GM23338 (cell line): Measurements from ENCODE around the gene TMEM126B. TPM values are rescaled to one million over a fixed set of nuclear protein-coding genes. Genes with fewer than 3 reads are reported as not detected.
A peak's percentile ranks its signal among the peaks of the same experiment; 100 is the strongest.

Source experiments
- ATAC-seq: fragments of 200-7000 bp; cut with Tn5 transposase; 3 replicates; pipeline ENCODE4 v1.9.1; 2020
- DNase-seq: peaks from one replicate; pipeline ENCODE4 v3.0.0-alpha.2; 2015; ENCODE audit warnings: low spot score
- H2AFZ ChIP-seq: fragments of 200-600 bp; sonication (generic); 2 replicates; pipeline ENCODE4 v1.8.0; 2016; ENCODE audit warnings: antibody characterized with exemption, mild to moderate bottlenecking, moderate library complexity
- H3F3A ChIP-seq: fragments of 200-600 bp; sonication (generic); replicated peaks from 2 replicates; pipeline ENCODE4 v1.8.0; 2017; ENCODE audit warnings: antibody characterized with exemption, mixed run types, low read depth
- H3K27ac ChIP-seq: fragments of 200-600 bp; sonication (generic); 2 replicates; pipeline ENCODE4 v1.6.1; 2016; ENCODE audit warnings: low read depth
- H3K27me3 ChIP-seq: fragments of 200-600 bp; sonication (generic); 2 replicates; pipeline ENCODE4 v1.8.0; 2016; ENCODE audit warnings: mild to moderate bottlenecking, mixed run types, moderate library complexity; ENCODE audit not compliant: insufficient read depth
- H3K36me3 ChIP-seq: fragments of 200-600 bp; sonication (generic); 2 replicates; pipeline ENCODE4 v1.8.0; 2016; ENCODE audit warnings: mild to moderate bottlenecking; ENCODE audit not compliant: insufficient read depth
- H3K4me1 ChIP-seq: fragments of 200-600 bp; sonication (generic); 2 replicates; pipeline ENCODE4 v1.8.0; 2016; ENCODE audit warnings: mild to moderate bottlenecking, moderate library complexity; ENCODE audit not compliant: insufficient read depth
- H3K4me2 ChIP-seq: fragments of 200-600 bp; sonication (generic); 2 replicates; pipeline ENCODE4 v1.7.1; 2017; ENCODE audit warnings: mixed run types
- H3K4me3 ChIP-seq: fragments of 200-600 bp; sonication (generic); 2 replicates; pipeline ENCODE4 v1.6.1; 2016; ENCODE audit warnings: mixed run types
- H3K79me2 ChIP-seq: fragments of 200-600 bp; sonication (generic); replicated peaks from 2 replicates; pipeline ENCODE4 v1.8.0; 2017; ENCODE audit warnings: mild to moderate bottlenecking; ENCODE audit not compliant: insufficient read depth
- H3K9me2 ChIP-seq: fragments of 200-600 bp; sonication (generic); 2 replicates; pipeline ENCODE4 v1.8.0; 2017; ENCODE audit not compliant: insufficient read depth
- H4K20me1 ChIP-seq: fragments of 200-600 bp; sonication (generic); replicated peaks from 2 replicates; pipeline ENCODE4 v1.8.0; 2017; ENCODE audit warnings: mild to moderate bottlenecking; ENCODE audit not compliant: insufficient read depth
- H3K27ac Mint-ChIP-seq: 2 replicates; pipeline ENCODE4 v1.8.0; 2020; ENCODE audit warnings: inconsistent platforms, mild to moderate bottlenecking, moderate library complexity, mixed read lengths
- H3K27me3 Mint-ChIP-seq: 3 replicates; pipeline ENCODE4 v1.8.0; 2022; ENCODE audit warnings: low read depth, mild to moderate bottlenecking, moderate library complexity, mixed read lengths, inconsistent platforms; ENCODE audit not compliant: insufficient read depth, poor library complexity
- H3K36me3 Mint-ChIP-seq: 3 replicates; pipeline ENCODE4 v1.8.0; 2021; ENCODE audit warnings: low read depth, mild to moderate bottlenecking, inconsistent platforms, moderate library complexity, mixed read lengths
- H3K4me1 Mint-ChIP-seq: 3 replicates; pipeline ENCODE4 v1.8.0; 2020; ENCODE audit warnings: mild to moderate bottlenecking, inconsistent platforms, mixed read lengths
- H3K4me3 Mint-ChIP-seq: 3 replicates; pipeline ENCODE4 v1.8.0; 2021; ENCODE audit warnings: moderate library complexity, mild to moderate bottlenecking, inconsistent platforms, mixed read lengths
- H3K9me3 Mint-ChIP-seq: 3 replicates; pipeline ENCODE4 v1.8.0; 2020; ENCODE audit warnings: moderate library complexity, mild to moderate bottlenecking, inconsistent platforms, mixed read lengths
- CREB1 ChIP-seq: fragments of 250-450 bp; sonication (Bioruptor Pico); IDR thresholded peaks from 2 replicates; pipeline ENCODE4 v1.5.0; 2020; ENCODE audit warnings: low read depth, mild to moderate bottlenecking, moderate library complexity
- CTCF ChIP-seq, 2 experiments: fragments of 200-600 bp in 1 of 2; sonication (generic) in 1 of 2; conservative IDR thresholded peaks; 2 replicates each; pipeline versions ENCODE4 v1.5.1 to v1.6.1; 2016 to 2017; ENCODE audit warnings: antibody characterized with exemption in 2 of 2, low read depth in 2 of 2, mild to moderate bottlenecking in 2 of 2, moderate library complexity in 1 of 2
- ETS1 ChIP-seq: IDR thresholded peaks from 2 replicates; pipeline ENCODE4 v1.6.1; 2016; ENCODE audit warnings: antibody characterized with exemption
- EZH2 ChIP-seq: fragments of 200-600 bp; sonication (generic); IDR thresholded peaks from one replicate; pipeline ENCODE4 v1.8.0; 2017; ENCODE audit warnings: antibody characterized with exemption, mild to moderate bottlenecking, low read depth; ENCODE audit not compliant: unreplicated experiment
- EZH2phosphoT487 ChIP-seq: fragments of 200-600 bp; sonication (generic); IDR thresholded peaks from one replicate; pipeline ENCODE4 v1.8.1; 2018; ENCODE audit warnings: antibody characterized with exemption; ENCODE audit not compliant: unreplicated experiment
- JUNB ChIP-seq: IDR thresholded peaks from one replicate; pipeline ENCODE4 v1.6.1; 2016; ENCODE audit warnings: antibody characterized with exemption; ENCODE audit not compliant: unreplicated experiment
- NANOG ChIP-seq: IDR thresholded peaks from 2 replicates; pipeline ENCODE4 v1.6.1; 2016; ENCODE audit warnings: antibody characterized with exemption, borderline replicate concordance
- POLR2AphosphoS5 ChIP-seq: IDR thresholded peaks from 2 replicates; pipeline ENCODE4 v1.6.1; 2016; ENCODE audit warnings: antibody characterized with exemption, low read depth
- REST ChIP-seq: IDR thresholded peaks from one replicate; pipeline ENCODE4 v1.6.1; 2018; ENCODE audit warnings: antibody characterized with exemption; ENCODE audit not compliant: unreplicated experiment
- STAT1 ChIP-seq: IDR thresholded peaks from one replicate; pipeline ENCODE4 v1.6.1; 2016; ENCODE audit warnings: antibody characterized with exemption; ENCODE audit not compliant: unreplicated experiment
- ZNF114 ChIP-seq: fragments of 250-450 bp; sonication (Bioruptor Pico); IDR thresholded peaks from 2 replicates; pipeline ENCODE4 v1.5.0; 2020; ENCODE audit warnings: mild to moderate bottlenecking, moderate library complexity
- ZNF331 ChIP-seq: fragments of 250-450 bp; sonication (Bioruptor Pico); IDR thresholded peaks from 2 replicates; pipeline ENCODE4 v1.5.0; 2020; ENCODE audit warnings: low read depth, mild to moderate bottlenecking, moderate library complexity
- ZNF462 ChIP-seq: fragments of 250-450 bp; sonication (Bioruptor Pico); IDR thresholded peaks from 2 replicates; pipeline ENCODE4 v1.5.0; 2020; ENCODE audit warnings: mild to moderate bottlenecking, moderate library complexity
- polyA plus RNA-seq: library from polyadenylated mRNA; unstranded; fragments of >200 nt; fragmentation: Nextera tagmentation; extraction: Ambion mirVana; gene quantifications from 2 replicates; pipeline ENCODE4 v1.2.1, GENCODE V29; 2016
- total RNA-seq: library from RNA; depleted of rRNA; stranded (reverse); fragments of >200 nt; shearing (Covaris generic); gene quantifications from 2 replicates; pipeline ENCODE4 v1.2.3, GENCODE V29; 2014

TMEM126B gene
- total and polyA plus RNA-seq, 2 experiments from 2014 or later = 93.0 to 169 TPM

- Histone ChIP-seq H2AFZ (peak overlapping the region; percentile 2; the same call in 1 of the 2 replicates), H4K20me1 (no peaks in the 10 kb centered on the region), H3K79me2 (no peaks in the 10 kb centered on the region), H3K4me3 (no peak overlapping the region), H3F3A (no peaks in the 10 kb centered on the region), H3K9me2 (no peaks in the 10 kb centered on the region), H3K27ac (no peak overlapping the region), H3K4me2 (no peak overlapping the region), H3K36me3 (no peaks in the 10 kb centered on the region), H3K4me1 (peaks cover 5% of the 10 kb centered on the region; the same call in 1 of the 2 replicates), H3K27me3 (no peaks in the 10 kb centered on the region)
- Mint-ChIP-seq H3K9me3 (no peaks in the 10 kb centered on the region), H3K4me3 (no peak overlapping the region), H3K36me3 (no peaks in the 10 kb centered on the region; the same call in 2 of the 3 replicates), H3K27ac (peak overlapping the region; percentile 20), H3K4me1 (peaks cover 8% of the 10 kb centered on the region; the same call in 2 of the 3 replicates), H3K27me3 (no peaks in the 10 kb centered on the region)
- TF ChIP-seq JUNB (no peak), ZNF114 (no peak), STAT1 (no peak), POLR2AphosphoS5 (no peak), CTCF (conservative IDR thresholded peaks at IDR 0.05; ENCODE audit: low read depth in 2 of 2) (no peak), ETS1 (no peak), NANOG (no peak), ZNF331 (no peak), REST (no peak), EZH2phosphoT487 (no peak), EZH2 (no peak), ZNF462 (no peak), CREB1 (CRISPR knock-in tag) (no peak)
- DNase-seq (peak; percentile 11), ATAC-seq (no peak)
These were observed 14.8 kb downstream of the TMEM126B start for GRCh38 chr11:85643191-85643614.
